LNCAP (cell line): ENCODE data around the gene TNK1.

Source experiments
- TF ChIP-seq, protein P1 (sequence below): fragments of 450-650 bp; IDR thresholded peaks from 2 replicates; pipeline ENCODE4 v1.5.1; 2017; ENCODE audit warnings: mild to moderate bottlenecking

Gene TNK1

GRCh38 chr17:7383371-7383741 is 2.5 kb downstream of the TNK1 start:
- TF ChIP-seq, protein P1, sequence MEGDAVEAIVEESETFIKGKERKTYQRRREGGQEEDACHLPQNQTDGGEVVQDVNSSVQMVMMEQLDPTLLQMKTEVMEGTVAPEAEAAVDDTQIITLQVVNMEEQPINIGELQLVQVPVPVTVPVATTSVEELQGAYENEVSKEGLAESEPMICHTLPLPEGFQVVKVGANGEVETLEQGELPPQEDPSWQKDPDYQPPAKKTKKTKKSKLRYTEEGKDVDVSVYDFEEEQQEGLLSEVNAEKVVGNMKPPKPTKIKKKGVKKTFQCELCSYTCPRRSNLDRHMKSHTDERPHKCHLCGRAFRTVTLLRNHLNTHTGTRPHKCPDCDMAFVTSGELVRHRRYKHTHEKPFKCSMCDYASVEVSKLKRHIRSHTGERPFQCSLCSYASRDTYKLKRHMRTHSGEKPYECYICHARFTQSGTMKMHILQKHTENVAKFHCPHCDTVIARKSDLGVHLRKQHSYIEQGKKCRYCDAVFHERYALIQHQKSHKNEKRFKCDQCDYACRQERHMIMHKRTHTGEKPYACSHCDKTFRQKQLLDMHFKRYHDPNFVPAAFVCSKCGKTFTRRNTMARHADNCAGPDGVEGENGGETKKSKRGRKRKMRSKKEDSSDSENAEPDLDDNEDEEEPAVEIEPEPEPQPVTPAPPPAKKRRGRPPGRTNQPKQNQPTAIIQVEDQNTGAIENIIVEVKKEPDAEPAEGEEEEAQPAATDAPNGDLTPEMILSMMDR: no peak

GRCh38 chr17:7383742-7384488 is 3.0 kb downstream of the TNK1 start:
- TF ChIP-seq, protein P1: no peak

DNA sequence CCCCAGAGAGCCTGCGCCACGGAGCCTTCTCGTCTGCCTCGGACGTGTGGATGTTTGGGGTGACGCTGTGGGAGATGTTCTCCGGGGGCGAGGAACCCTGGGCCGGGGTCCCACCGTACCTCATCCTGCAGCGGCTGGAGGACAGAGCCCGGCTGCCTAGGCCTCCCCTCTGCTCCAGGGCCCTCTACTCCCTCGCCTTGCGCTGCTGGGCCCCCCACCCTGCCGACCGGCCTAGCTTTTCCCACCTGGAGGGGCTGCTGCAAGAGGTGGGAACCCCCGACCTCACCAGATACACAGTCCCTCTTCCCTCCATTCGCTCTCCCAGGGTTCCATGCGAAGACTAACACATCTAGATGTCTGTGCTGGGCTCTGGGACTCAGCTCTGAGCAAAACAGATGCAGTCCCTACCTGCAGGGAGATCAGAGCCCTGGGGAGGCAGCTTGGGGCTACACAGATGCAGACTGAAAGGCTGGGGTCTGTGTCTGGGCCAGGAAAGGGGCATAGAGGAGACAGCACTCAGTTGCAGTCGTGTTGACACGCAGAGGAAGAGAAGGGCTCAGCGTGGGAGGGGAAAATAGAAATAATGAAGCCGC is 3.7 kb downstream of the TNK1 start:
- TF ChIP-seq, protein P1: no peak

GRCh38 chr17:7388856-7389255 is 8.0 kb downstream of the TNK1 start:
- TF ChIP-seq, protein P1: no peak

- TF ChIP-seq, protein P1: no peak
Measured at GRCh38 chr17:7389924-7390910, 9.3 kb downstream of the TNK1 start.

GRCh38 chr17:7391307-7391706 is 10.4 kb downstream of the TNK1 start:
- TF ChIP-seq, protein P1: no peak

DNA sequence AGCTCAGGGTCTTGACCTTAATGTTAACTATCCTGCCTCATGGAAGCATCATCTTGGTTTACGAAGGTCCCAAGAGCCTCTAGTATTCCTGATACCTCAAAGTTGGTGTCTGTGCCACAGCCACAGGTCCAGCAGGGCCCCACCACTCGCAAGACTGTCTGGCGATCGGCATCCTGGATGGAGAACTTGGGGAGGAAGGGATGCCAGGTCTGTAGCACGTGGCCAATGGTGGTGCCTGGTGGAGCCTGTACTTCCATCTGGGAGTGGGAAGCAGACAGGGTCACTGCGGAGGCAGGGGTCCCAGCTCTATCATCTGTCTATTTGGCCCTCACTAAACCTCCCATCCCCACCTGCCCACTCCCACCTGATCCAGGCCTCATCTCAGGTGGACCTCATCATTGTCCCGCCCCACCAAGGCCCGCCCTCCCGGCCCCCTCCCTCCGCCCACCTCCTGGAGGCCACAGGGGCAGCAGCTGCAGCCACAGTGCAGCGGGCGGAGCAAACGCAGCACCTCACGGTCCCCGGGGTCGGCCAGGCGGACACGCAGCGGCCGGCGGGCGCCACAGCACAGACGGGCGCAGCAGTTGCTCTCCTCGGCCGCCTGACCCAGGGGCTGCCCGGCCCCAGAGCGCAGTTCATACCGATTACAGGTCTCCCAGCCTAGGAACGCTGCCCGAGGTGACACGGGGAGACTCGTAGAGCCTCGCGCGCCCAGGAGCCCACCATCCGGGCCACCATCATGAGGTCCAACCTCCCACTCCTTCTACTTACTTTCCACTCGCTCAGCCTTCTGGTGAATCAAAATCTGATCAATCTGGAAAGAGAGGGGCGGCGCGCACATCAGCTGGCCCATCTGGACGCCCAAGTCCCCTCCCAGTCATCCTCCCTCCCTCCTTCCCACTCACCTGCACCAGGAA is 12.1 kb downstream of the TNK1 start:
- TF ChIP-seq, protein P1: no peak
